Keratinocyte (primary cell): ENCODE results near the gene MRPS18A. TPM values are rescaled to one million over a fixed set of nuclear protein-coding genes. Genes with fewer than 3 reads are reported as not detected.

Source experiments
- DNase-seq: peaks from one replicate; pipeline ENCODE4 v3.0.0-alpha.2; 2011; ENCODE audit warnings: low read depth, missing footprints, low spot score
- FAIRE-seq: peaks from 2 replicates; lab custom pipeline; 2011; peaks lifted over from hg19 to GRCh38; lab: Jason Lieb, UNC
- H2AFZ ChIP-seq: 2 replicates; pipeline ENCODE4 v1.6.0; 2012; ENCODE audit warnings: low read length, control low read depth, inconsistent platforms; ENCODE audit not compliant: control insufficient read depth
- H3K27ac ChIP-seq: 2 replicates; pipeline ENCODE4 v1.5.1; 2011; ENCODE audit warnings: low read length; ENCODE audit not compliant: control insufficient read depth, insufficient read depth
- H3K27me3 ChIP-seq: 3 replicates; pipeline ENCODE4 v1.6.0; 2011; ENCODE audit warnings: low read length; ENCODE audit not compliant: control insufficient read depth, insufficient read depth; ENCODE audit errors: extremely low read depth
- H3K36me3 ChIP-seq, 2 experiments: 2 replicates in 1 of 2; 3 replicates in 1 of 2; pipeline ENCODE4 v1.5.1; 2011; ENCODE audit warnings: low read length in 2 of 2, mild to moderate bottlenecking in 1 of 2; ENCODE audit not compliant: control insufficient read depth in 2 of 2, insufficient read depth in 2 of 2; ENCODE audit errors: extremely low read depth in 1 of 2
- H3K4me1 ChIP-seq: 3 replicates; pipeline ENCODE4 v1.5.1; 2011; ENCODE audit warnings: low read length; ENCODE audit not compliant: control insufficient read depth, insufficient read depth; ENCODE audit errors: extremely low read depth
- H3K4me2 ChIP-seq: 3 replicates; pipeline ENCODE4 v1.6.0; 2011; ENCODE audit warnings: low read depth, low read length; ENCODE audit not compliant: control insufficient read depth, insufficient read depth; ENCODE audit errors: extremely low read depth
- H3K4me3 ChIP-seq, 3 experiments: fragments of 200-600 bp in 1 of 3; sonication (generic) in 1 of 3; 2 replicates in 2 of 3; 3 replicates in 1 of 3; pipeline ENCODE4 v1.5.1; 2011 to 2016; ENCODE audit warnings: low read length in 3 of 3, mild to moderate bottlenecking in 3 of 3, control low read depth in 2 of 3, inconsistent platforms in 1 of 3, low read depth in 1 of 3, mixed read lengths in 1 of 3, mixed run types in 1 of 3, moderate library complexity in 1 of 3; ENCODE audit not compliant: control insufficient read depth in 2 of 3, insufficient read depth in 2 of 3; ENCODE audit errors: extremely low read depth in 1 of 3
- H3K79me2 ChIP-seq: 2 replicates; pipeline ENCODE4 v1.6.0; 2012; ENCODE audit warnings: low read length; ENCODE audit not compliant: control insufficient read depth, insufficient read depth
- H3K9ac ChIP-seq: 3 replicates; pipeline ENCODE4 v1.6.0; 2011; ENCODE audit warnings: low read length; ENCODE audit not compliant: control insufficient read depth, insufficient read depth; ENCODE audit errors: extremely low read depth
- H3K9me1 ChIP-seq: 3 replicates; pipeline ENCODE4 v1.6.0; 2011; ENCODE audit warnings: low read length; ENCODE audit not compliant: control insufficient read depth, insufficient read depth; ENCODE audit errors: extremely low read depth
- H3K9me3 ChIP-seq: 2 replicates; pipeline ENCODE4 v1.5.1; 2012; ENCODE audit warnings: low read depth, low read length; ENCODE audit not compliant: control insufficient read depth
- H4K20me1 ChIP-seq: 3 replicates; pipeline ENCODE4 v1.6.0; 2011; ENCODE audit warnings: low read length; ENCODE audit not compliant: control insufficient read depth, insufficient read depth; ENCODE audit errors: extremely low read depth
- EZH2 ChIP-seq: IDR thresholded peaks from one replicate; pipeline ENCODE4 v1.6.1; 2012; ENCODE audit warnings: inconsistent platforms, mild to moderate bottlenecking, low read length, moderate library complexity
- dilution Hi-C: fragments of 300-500 bp; cut with MboI; formaldehyde crosslinking; loops from one replicate; pipeline ENCODE4 v1.7.0; 2020; ENCODE audit warnings: low sequenced_read_pairs; ENCODE audit not compliant: extremely low pct_ligation_motif_present
- polyA plus RNA-seq, 5 experiments: library from polyadenylated mRNA; depleted of rRNA in 3 of 5; stranded (reverse) in 3 of 5; stranded (forward) in 1 of 5; unstranded in 1 of 5; fragments of >200 nt; gene quantifications; 1 replicate in 1 of 5; 2 replicates in 3 of 5; 3 replicates in 1 of 5; pipeline versions ENCODE4 v1.2.1 to v1.2.3, GENCODE V29; 2011 to 2012; ENCODE audit warnings: missing spikeins in 2 of 5, low read depth in 1 of 5, low replicate concordance in 1 of 5
- TF ChIP-seq, protein P1 (sequence below), 3 experiments: IDR thresholded peaks in 1 of 3; conservative IDR thresholded peaks in 1 of 3; optimal IDR thresholded peaks in 1 of 3; 2 replicates in 2 of 3; 3 replicates in 1 of 3; pipeline versions ENCODE3 to v1.5.1; 2011; ENCODE audit warnings: low read length in 3 of 3, mild to moderate bottlenecking in 3 of 3, moderate library complexity in 2 of 3, control low read depth in 1 of 3, inconsistent platforms in 1 of 3; ENCODE audit not compliant: insufficient read depth in 2 of 3; ENCODE audit errors: extremely low read depth in 1 of 3

Gene MRPS18A
- polyA plus RNA-seq, 1 donor (not counting 4 experiments of a cell fraction or from before 2014, with no cell fraction given): 48.8 TPM

DNA sequence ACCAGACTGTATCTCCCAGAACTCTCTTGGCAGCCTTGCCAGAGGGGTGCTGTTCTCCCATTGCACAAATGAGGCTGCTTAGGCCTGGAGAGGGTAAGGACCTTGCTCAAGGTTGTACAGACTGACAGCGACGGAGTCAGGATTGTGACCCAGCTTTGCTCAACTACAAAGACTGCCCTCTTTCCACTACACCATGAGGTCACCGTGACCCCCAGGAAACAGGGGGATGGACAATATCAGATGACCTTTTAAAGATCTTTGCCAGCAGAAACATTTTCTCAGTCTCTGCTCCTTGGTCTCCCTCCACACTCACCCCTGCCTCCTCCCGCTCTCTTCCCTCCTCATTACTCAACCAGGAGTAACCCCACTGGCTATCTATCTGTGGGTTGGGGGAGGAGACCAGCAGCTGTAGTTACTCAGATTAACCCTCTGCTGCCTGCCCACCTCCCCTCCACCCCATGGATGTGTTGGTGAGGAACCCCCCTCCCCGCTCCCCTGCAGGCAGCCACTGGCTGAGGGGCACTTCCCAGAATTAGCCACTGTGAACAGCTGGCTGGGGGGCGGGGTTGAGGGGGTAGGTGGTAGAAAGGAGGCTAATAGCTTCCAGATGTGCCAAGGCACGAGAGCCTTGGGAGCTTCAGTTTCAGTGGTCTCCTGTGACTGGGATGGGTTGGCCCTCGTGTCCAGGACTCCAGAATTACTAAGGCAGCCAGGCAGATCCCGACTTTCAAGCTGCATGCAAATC lies 26.9 kb upstream of the MRPS18A start:
- H3K9ac ChIP-seq: no peak overlapping the region
- H3K9me1 ChIP-seq: no peaks in the 10 kb centered on the region
- H3K4me3 ChIP-seq: no peak overlapping the region
- H3K27me3 ChIP-seq: peaks cover 6% of the 10 kb centered on the region
- dilution Hi-C loops: no loop called here
- no peak for DNase-seq
- no peak overlapping the region for H2AFZ ChIP-seq
- H3K27ac ChIP-seq: no peak overlapping the region
- FAIRE-seq: no peak
- no peaks in the 10 kb centered on the region for H3K36me3 ChIP-seq
- no peaks in the 10 kb centered on the region for H3K79me2 ChIP-seq
- no peaks in the 10 kb centered on the region for H3K9me3 ChIP-seq
- TF ChIP-seq, protein P1, sequence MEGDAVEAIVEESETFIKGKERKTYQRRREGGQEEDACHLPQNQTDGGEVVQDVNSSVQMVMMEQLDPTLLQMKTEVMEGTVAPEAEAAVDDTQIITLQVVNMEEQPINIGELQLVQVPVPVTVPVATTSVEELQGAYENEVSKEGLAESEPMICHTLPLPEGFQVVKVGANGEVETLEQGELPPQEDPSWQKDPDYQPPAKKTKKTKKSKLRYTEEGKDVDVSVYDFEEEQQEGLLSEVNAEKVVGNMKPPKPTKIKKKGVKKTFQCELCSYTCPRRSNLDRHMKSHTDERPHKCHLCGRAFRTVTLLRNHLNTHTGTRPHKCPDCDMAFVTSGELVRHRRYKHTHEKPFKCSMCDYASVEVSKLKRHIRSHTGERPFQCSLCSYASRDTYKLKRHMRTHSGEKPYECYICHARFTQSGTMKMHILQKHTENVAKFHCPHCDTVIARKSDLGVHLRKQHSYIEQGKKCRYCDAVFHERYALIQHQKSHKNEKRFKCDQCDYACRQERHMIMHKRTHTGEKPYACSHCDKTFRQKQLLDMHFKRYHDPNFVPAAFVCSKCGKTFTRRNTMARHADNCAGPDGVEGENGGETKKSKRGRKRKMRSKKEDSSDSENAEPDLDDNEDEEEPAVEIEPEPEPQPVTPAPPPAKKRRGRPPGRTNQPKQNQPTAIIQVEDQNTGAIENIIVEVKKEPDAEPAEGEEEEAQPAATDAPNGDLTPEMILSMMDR (optimal IDR thresholded peaks at IDR 0.05 in 1 of 3, IDR thresholded peaks at IDR 0.05 in 1 of 3, conservative IDR thresholded peaks at IDR 0.05 in 1 of 3; ENCODE audit: extremely low read depth in 1 of 3, insufficient read depth in 2 of 3, low read length in 3 of 3): no peak
- TF ChIP-seq EZH2: no peak
- H3K4me1 ChIP-seq: no peaks in the 10 kb centered on the region
- H4K20me1 ChIP-seq: no peaks in the 10 kb centered on the region
- H3K4me2 ChIP-seq: no peak overlapping the region

DNA sequence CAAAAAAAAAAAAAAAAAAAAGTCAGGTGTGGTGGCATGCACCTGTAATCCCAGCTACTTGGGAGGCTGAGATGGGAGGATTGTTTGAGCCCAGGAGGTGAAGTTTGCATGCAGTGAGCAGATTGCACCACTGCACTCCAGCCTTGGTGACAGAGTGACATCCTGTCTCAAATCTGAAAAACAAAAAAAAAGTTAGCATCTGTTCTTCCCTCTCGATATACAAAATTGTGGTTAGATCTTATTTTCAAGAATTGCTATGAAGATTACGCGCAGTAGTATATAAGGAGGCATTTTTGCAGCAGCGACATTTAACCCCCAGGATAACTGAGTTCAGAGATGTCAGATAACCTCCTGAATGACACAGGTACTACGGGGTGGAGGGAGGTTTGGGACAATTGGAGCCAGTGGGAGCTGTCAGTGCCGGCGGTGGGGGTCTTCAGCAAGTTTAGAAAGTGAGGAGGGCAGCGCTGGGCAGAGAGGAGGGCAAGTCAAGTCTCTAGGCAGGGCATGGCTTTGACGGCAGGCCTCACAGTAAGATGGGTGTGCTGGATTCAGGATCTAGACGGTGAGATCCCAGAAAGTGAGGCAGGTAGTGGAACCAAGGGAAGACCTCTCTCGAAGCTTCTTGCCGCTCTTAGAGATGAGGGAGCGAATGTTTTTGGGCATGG lies 26.2 kb upstream of the MRPS18A start:
- no peaks in the 10 kb centered on the region for H3K9me3 ChIP-seq
- no peaks in the 10 kb centered on the region for H3K79me2 ChIP-seq
- no peaks in the 10 kb centered on the region for H3K36me3 ChIP-seq
- no peak overlapping the region for H2AFZ ChIP-seq
- H3K27ac ChIP-seq: no peak overlapping the region
- no peak for FAIRE-seq
- peaks cover 5% of the 10 kb centered on the region for H3K27me3 ChIP-seq
- TF ChIP-seq EZH2: no peak
- TF ChIP-seq, protein P1 (optimal IDR thresholded peaks at IDR 0.05 in 1 of 3, IDR thresholded peaks at IDR 0.05 in 1 of 3, conservative IDR thresholded peaks at IDR 0.05 in 1 of 3; ENCODE audit: extremely low read depth in 1 of 3, insufficient read depth in 2 of 3, low read length in 3 of 3): no peak
- no peak overlapping the region for H3K4me3 ChIP-seq
- DNase-seq: no peak
- dilution Hi-C loops: no loop called here
- no peaks in the 10 kb centered on the region for H4K20me1 ChIP-seq
- no peak overlapping the region for H3K4me2 ChIP-seq
- no peak overlapping the region for H3K9ac ChIP-seq
- H3K9me1 ChIP-seq: no peaks in the 10 kb centered on the region
- no peaks in the 10 kb centered on the region for H3K4me1 ChIP-seq
